CD14-positive monocyte (primary cell): ENCODE data around the gene TMPRSS11D. TPM values are rescaled to one million over a fixed set of nuclear protein-coding genes. Genes with fewer than 3 reads are reported as not detected.

Experiments
- DNase-seq, 3 donors: peaks; one replicate each; pipeline ENCODE4 v3.0.0-alpha.2; 2011 to 2022
- H2AFZ ChIP-seq: 2 replicates; pipeline ENCODE4 v1.6.0; 2012; ENCODE audit warnings: mild to moderate bottlenecking, low read depth, low read length, inconsistent platforms; ENCODE audit not compliant: insufficient read depth, poor library complexity, severe bottlenecking
- H3K27ac ChIP-seq, 2 donors: 1 replicate in 1 of 2; 2 replicates in 1 of 2; pipeline ENCODE4 v1.5.1; 2012 to 2013; ENCODE audit warnings: low read length in 2 of 2, control low read depth in 1 of 2, inconsistent platforms in 1 of 2, low read depth in 1 of 2, mild to moderate bottlenecking in 1 of 2
- H3K27me3 ChIP-seq, 2 donors: one replicate each; pipeline versions ENCODE4 v1.6.0 to v1.6.1; 2011 to 2013; ENCODE audit warnings: low read length in 2 of 2; ENCODE audit not compliant: control insufficient read depth in 2 of 2, insufficient read depth in 2 of 2
- H3K36me3 ChIP-seq, 2 donors: replicated peaks in 1 of 2; 1 replicate in 1 of 2; 2 replicates in 1 of 2; pipeline versions ENCODE4 v1.5.1 to v1.6.1; 2012 to 2013; ENCODE audit warnings: low read length in 2 of 2, control low read depth in 1 of 2, inconsistent platforms in 1 of 2, mild to moderate bottlenecking in 1 of 2; ENCODE audit not compliant: insufficient read depth in 2 of 2, control insufficient read depth in 1 of 2
- H3K4me1 ChIP-seq, 2 donors: 1 replicate in 1 of 2; 2 replicates in 1 of 2; pipeline versions ENCODE4 v1.5.1 to v1.6.1; 2012 to 2013; ENCODE audit warnings: low read length in 2 of 2, control low read depth in 1 of 2, inconsistent platforms in 1 of 2, mild to moderate bottlenecking in 1 of 2, moderate library complexity in 1 of 2; ENCODE audit not compliant: insufficient read depth in 2 of 2, control insufficient read depth in 1 of 2
- H3K4me2 ChIP-seq: replicated peaks from 2 replicates; pipeline ENCODE3; 2012; ENCODE audit warnings: low read length, moderate library complexity, mild to moderate bottlenecking; ENCODE audit not compliant: poor library complexity, severe bottlenecking; ENCODE audit errors: extremely low read depth
- H3K4me3 ChIP-seq, 3 experiments: fragments of 200-600 bp in 1 of 3; sonication (generic) in 1 of 3; replicated peaks in 1 of 3; 1 replicate in 2 of 3; 2 replicates in 1 of 3; pipeline ENCODE4 v1.5.1; 2011 to 2013; ENCODE audit warnings: low read length in 3 of 3, mild to moderate bottlenecking in 3 of 3, control low read depth in 2 of 3, low read depth in 2 of 3, inconsistent platforms in 1 of 3, moderate library complexity in 1 of 3
- H3K79me2 ChIP-seq: 2 replicates; pipeline ENCODE4 v1.6.0; 2012; ENCODE audit warnings: mild to moderate bottlenecking, control low read depth, inconsistent platforms, low read length, moderate library complexity; ENCODE audit not compliant: insufficient read depth
- H3K9ac ChIP-seq: 2 replicates; pipeline ENCODE4 v1.6.0; 2017; ENCODE audit warnings: low read length, mild to moderate bottlenecking; ENCODE audit not compliant: insufficient read depth, poor library complexity, severe bottlenecking
- H3K9me3 ChIP-seq, 2 donors: replicated peaks in 1 of 2; 1 replicate in 1 of 2; 2 replicates in 1 of 2; pipeline versions ENCODE4 v1.5.1 to v1.6.1; 2012 to 2013; ENCODE audit warnings: low read length in 2 of 2, control low read depth in 1 of 2; ENCODE audit not compliant: control insufficient read depth in 1 of 2, insufficient read depth in 1 of 2
- H4K20me1 ChIP-seq: 2 replicates; pipeline ENCODE4 v1.6.0; 2012; ENCODE audit warnings: mild to moderate bottlenecking, low read length, control low read depth, moderate library complexity; ENCODE audit not compliant: insufficient read depth
- H3K27ac Mint-ChIP-seq, 7 donors: one replicate each; pipeline ENCODE4 v1.8.0; 2020; ENCODE audit warnings: mild to moderate bottlenecking in 7 of 7, mixed read lengths in 7 of 7, moderate library complexity in 6 of 7, inconsistent platforms in 2 of 7
- H3K27me3 Mint-ChIP-seq, 3 donors: one replicate each; pipeline ENCODE4 v1.8.0; 2021 to 2022; ENCODE audit warnings: low read depth in 3 of 3, mild to moderate bottlenecking in 3 of 3, mixed read lengths in 3 of 3, moderate library complexity in 3 of 3, inconsistent platforms in 1 of 3
- H3K36me3 Mint-ChIP-seq, 2 donors: one replicate each; pipeline ENCODE4 v1.8.0; 2020; ENCODE audit warnings: mixed read lengths in 2 of 2, inconsistent platforms in 1 of 2, mild to moderate bottlenecking in 1 of 2
- H3K4me1 Mint-ChIP-seq: one replicate; pipeline ENCODE4 v1.8.0; 2020; ENCODE audit warnings: mild to moderate bottlenecking, mixed read lengths
- H3K4me3 Mint-ChIP-seq, 2 donors: one replicate each; pipeline ENCODE4 v1.8.0; 2020; ENCODE audit warnings: mild to moderate bottlenecking in 2 of 2, mixed read lengths in 2 of 2, moderate library complexity in 1 of 2
- H3K9me3 Mint-ChIP-seq, 7 donors: one replicate each; pipeline ENCODE4 v1.8.0; 2020 to 2022; ENCODE audit warnings: mixed read lengths in 7 of 7, mild to moderate bottlenecking in 6 of 7, moderate library complexity in 6 of 7, inconsistent platforms in 2 of 7
- CTCF ChIP-seq: fragments of 200-600 bp; IDR thresholded peaks from one replicate; pipeline ENCODE4 v1.8.0; 2022; ENCODE audit warnings: antibody characterized with exemption, mild to moderate bottlenecking
- WGBS: methylation state at CpG from one replicate; pipeline ENCODE4 v1.1.5; 2013; ENCODE audit warnings: missing lambda C conversion rate; ENCODE audit not compliant: insufficient coverage; 5-methylcytosine and 5-hydroxymethylcytosine counted together
- intact Hi-C, 2 donors: fragments of 100-400 bp; cut with micrococcal nuclease; formaldehyde crosslinking; loops; one replicate each; pipeline versions ENCODE4 v1.15.0 to v1.15.1; 2023
- polyA plus RNA-seq, 3 donors: library from polyadenylated mRNA; depleted of rRNA in 1 of 3; unstranded in 2 of 3; stranded (reverse) in 1 of 3; fragments of 300-500 nt in 2 of 3; fragments of >200 nt in 1 of 3; fragmentation: Illumina TruSeq in 2 of 3; gene quantifications; 1 replicate in 2 of 3; 2 replicates in 1 of 3; pipeline ENCODE4 v1.2.3, GENCODE V29; 2012 to 2021

Gene TMPRSS11D
- polyA plus RNA-seq, 3 donors, result not detected

GRCh38 chr4:67871867-67872266 is 11.9 kb downstream of the TMPRSS11D start:
- no peaks in the 10 kb centered on the region for H3K4me1 ChIP-seq
- no peaks in the 10 kb centered on the region for H3K9me3 ChIP-seq
- Mint-ChIP-seq H3K27ac (no peak overlapping the region), H3K27me3 (peaks cover 1 to 2% (median 1%) of the 10 kb centered on the region in 3 donors), H3K4me1 (no peaks in the 10 kb centered on the region), H3K36me3 (no peaks in the 10 kb centered on the region), H3K4me3 (no peak overlapping the region), H3K9me3 (no peaks in the 10 kb centered on the region)
- H3K36me3 ChIP-seq, result no peaks in the 10 kb centered on the region
- DNase-seq, result peak; percentile 29 to 67 (median 38)
- intact Hi-C loops, result loop anchor here (5.0 to 10.0 kb wide), 4 partner anchors 35 to 305 kb away; no protein-coding TSS in a partner anchor
- no peak overlapping the region for H2AFZ ChIP-seq
- no peak overlapping the region for H3K27ac ChIP-seq
- H3K27me3 ChIP-seq, result no peaks in the 10 kb centered on the region
- H3K4me2 ChIP-seq, result no peak overlapping the region
- no peak overlapping the region for H3K4me3 ChIP-seq
- no peaks in the 10 kb centered on the region for H4K20me1 ChIP-seq
- TF ChIP-seq CTCF, result peak; percentile 74
- H3K9ac ChIP-seq, result no peak overlapping the region
- no peaks in the 10 kb centered on the region for H3K79me2 ChIP-seq

DNA sequence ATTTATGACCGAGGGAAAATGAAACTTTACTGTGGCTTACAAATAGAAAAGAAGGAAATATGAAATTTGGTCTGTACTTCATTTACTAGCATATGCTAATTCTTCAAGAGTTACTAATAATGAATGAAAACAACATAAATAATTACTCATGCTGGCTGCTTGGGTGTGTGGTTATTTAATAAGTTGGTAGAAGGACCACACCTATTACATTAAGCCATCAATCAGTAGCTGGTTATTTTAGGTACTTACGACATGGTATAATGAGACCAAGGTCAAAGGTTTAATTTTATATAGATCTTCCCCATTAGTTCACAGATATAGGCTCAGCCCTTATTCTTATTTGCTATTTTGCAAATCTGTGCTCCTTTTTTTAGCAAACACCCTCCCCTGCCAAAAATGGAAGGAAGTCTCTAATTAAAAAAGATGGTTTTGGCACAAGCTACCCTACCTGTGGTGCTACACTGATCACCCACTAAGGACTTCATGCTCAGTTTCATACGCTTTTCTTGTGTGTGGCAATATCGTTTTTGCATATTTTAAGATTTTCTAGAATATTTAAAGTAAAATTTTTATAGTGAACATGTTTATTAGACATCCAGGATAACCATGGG is 14.1 kb downstream of the TMPRSS11D start:
- no peaks in the 10 kb centered on the region for H3K36me3 ChIP-seq
- no peak overlapping the region for H3K27ac Mint-ChIP-seq
- H3K27me3 Mint-ChIP-seq, result peaks cover 1 to 4% (median 2%) of the 10 kb centered on the region in 3 donors
- intact Hi-C loops, result loop anchor here (5.0 to 10.0 kb wide), 4 partner anchors 38 to 308 kb away; no protein-coding TSS in a partner anchor
- H3K4me3 Mint-ChIP-seq, result no peak overlapping the region
- WGBS, result no CpG with 5 or more reads among the region's 4 CpGs
- no peaks in the 10 kb centered on the region for H3K4me1 Mint-ChIP-seq
- no peak overlapping the region for H3K4me2 ChIP-seq
- H3K4me3 ChIP-seq, result no peak overlapping the region
- DNase-seq, result no peak
- no peak overlapping the region for H3K9ac ChIP-seq
- no peaks in the 10 kb centered on the region for H3K9me3 ChIP-seq
- no peaks in the 10 kb centered on the region for H3K27me3 ChIP-seq
- H4K20me1 ChIP-seq, result no peaks in the 10 kb centered on the region
- H3K36me3 Mint-ChIP-seq, result no peaks in the 10 kb centered on the region
- no peak for TF ChIP-seq CTCF
- H2AFZ ChIP-seq, result no peak overlapping the region
- H3K27ac ChIP-seq, result no peak overlapping the region
- no peaks in the 10 kb centered on the region for H3K4me1 ChIP-seq
- H3K79me2 ChIP-seq, result no peaks in the 10 kb centered on the region
- no peaks in the 10 kb centered on the region for H3K9me3 Mint-ChIP-seq
